Sigmoid colon (tissue), 7 donors: ENCODE measurements around the gene STX18. TPM values are rescaled to one million over a fixed set of nuclear protein-coding genes. Genes with fewer than 3 reads are reported as not detected.

Source experiments
- DNase-seq: peaks from one replicate; pipeline ENCODE4 v3.0.0-alpha.2; 2019
- H3K27ac ChIP-seq, 4 donors: fragments of 200-600 bp; sonication (generic); one replicate each; pipeline ENCODE4 v1.5.1; 2016 to 2019; ENCODE audit warnings: mild to moderate bottlenecking in 1 of 4
- H3K27me3 ChIP-seq, 3 donors: fragments of 200-600 bp; sonication (generic); one replicate each; pipeline ENCODE4 v1.5.1; 2019; ENCODE audit warnings: mild to moderate bottlenecking in 1 of 3
- H3K36me3 ChIP-seq, 4 donors: fragments of 200-600 bp; sonication (generic); one replicate each; pipeline ENCODE4 v1.5.1; 2016 to 2019
- H3K4me1 ChIP-seq, 4 donors: fragments of 200-600 bp; sonication (generic); one replicate each; pipeline ENCODE4 v1.5.1; 2017 to 2019
- H3K4me3 ChIP-seq, 4 donors: fragments of 200-600 bp; sonication (generic); one replicate each; pipeline ENCODE4 v1.5.1; 2017 to 2019; ENCODE audit warnings: mild to moderate bottlenecking in 2 of 4, moderate library complexity in 1 of 4
- H3K9me3 ChIP-seq, 4 donors: fragments of 200-600 bp in 3 of 4; sonication (generic) in 3 of 4; one replicate each; pipeline versions ENCODE4 v1.5.1 to v1.6.1; 2013 to 2019
- EP300 ChIP-seq, 4 donors: sonication (generic); formaldehyde crosslinking; IDR thresholded peaks; one replicate each; pipeline ENCODE4 v1.6.1; 2017; ENCODE audit warnings: antibody characterized with exemption in 4 of 4
- POLR2A ChIP-seq, 2 donors: fragments of 450-650 bp; IDR thresholded peaks; one replicate each; pipeline ENCODE4 v1.6.1; 2016; ENCODE audit warnings: antibody characterized with exemption in 2 of 2, mild to moderate bottlenecking in 2 of 2, moderate library complexity in 2 of 2
- POLR2AphosphoS5 ChIP-seq, 4 donors: sonication (generic); formaldehyde crosslinking; IDR thresholded peaks; one replicate each; pipeline ENCODE4 v1.6.1; 2017; ENCODE audit warnings: antibody characterized with exemption in 4 of 4
- WGBS, 2 donors: extraction: QIAGEN DNeasy Blood & Tissue Kit; methylation state at CpG; one replicate each; pipeline ENCODE4 v1.1.7; 2013; 5-methylcytosine and 5-hydroxymethylcytosine counted together
- intact Hi-C: fragments of 100-400 bp; cut with DNase I; formaldehyde crosslinking; loops from one replicate; pipeline ENCODE4 v1.15.1; 2023
- polyA plus RNA-seq, 3 donors: library from polyadenylated mRNA; stranded (reverse); fragments of 200-250 nt; gene quantifications; one replicate each; pipeline ENCODE4 v1.2.3, GENCODE V29; 2013
- total RNA-seq, 4 donors: library from RNA; depleted of rRNA; stranded (reverse); fragments of >200 nt; gene quantifications; one replicate each; pipeline ENCODE4 v1.1.0, GENCODE V29; 2016
- TF ChIP-seq, protein P1 (sequence below), 4 experiments: fragments of 450-650 bp in 3 of 4; fragments of 200-600 bp in 1 of 4; IDR thresholded peaks; one replicate each; pipeline ENCODE4 v1.5.1; 2016 to 2019; ENCODE audit warnings: antibody characterized with exemption in 4 of 4, mild to moderate bottlenecking in 3 of 4, moderate library complexity in 2 of 4
- donor health status: healthy with polysubstance abuse.
- donor health status: Bipolar disorder and iron deficiency.
- donor health status: healthy.

STX18 gene
- total and polyA plus RNA-seq, 7 donors = 23.5 to 45.1 (median 26.3) TPM

- H3K4me3 ChIP-seq = no peak overlapping the region
- no peaks in the 10 kb centered on the region for H3K9me3 ChIP-seq
- peaks cover 0 to 15% (median 0%) of the 10 kb centered on the region in 4 donors for H3K4me1 ChIP-seq
- H3K36me3 ChIP-seq = no peaks in the 10 kb centered on the region
- DNase-seq = no peak
- TF ChIP-seq EP300 (IDR thresholded peaks at IDR 0.05) (no peak), POLR2AphosphoS5 (IDR thresholded peaks at IDR 0.05) (no peak), POLR2A (IDR thresholded peaks at IDR 0.05) (no peak)
- TF ChIP-seq, protein P1, sequence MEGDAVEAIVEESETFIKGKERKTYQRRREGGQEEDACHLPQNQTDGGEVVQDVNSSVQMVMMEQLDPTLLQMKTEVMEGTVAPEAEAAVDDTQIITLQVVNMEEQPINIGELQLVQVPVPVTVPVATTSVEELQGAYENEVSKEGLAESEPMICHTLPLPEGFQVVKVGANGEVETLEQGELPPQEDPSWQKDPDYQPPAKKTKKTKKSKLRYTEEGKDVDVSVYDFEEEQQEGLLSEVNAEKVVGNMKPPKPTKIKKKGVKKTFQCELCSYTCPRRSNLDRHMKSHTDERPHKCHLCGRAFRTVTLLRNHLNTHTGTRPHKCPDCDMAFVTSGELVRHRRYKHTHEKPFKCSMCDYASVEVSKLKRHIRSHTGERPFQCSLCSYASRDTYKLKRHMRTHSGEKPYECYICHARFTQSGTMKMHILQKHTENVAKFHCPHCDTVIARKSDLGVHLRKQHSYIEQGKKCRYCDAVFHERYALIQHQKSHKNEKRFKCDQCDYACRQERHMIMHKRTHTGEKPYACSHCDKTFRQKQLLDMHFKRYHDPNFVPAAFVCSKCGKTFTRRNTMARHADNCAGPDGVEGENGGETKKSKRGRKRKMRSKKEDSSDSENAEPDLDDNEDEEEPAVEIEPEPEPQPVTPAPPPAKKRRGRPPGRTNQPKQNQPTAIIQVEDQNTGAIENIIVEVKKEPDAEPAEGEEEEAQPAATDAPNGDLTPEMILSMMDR (IDR thresholded peaks at IDR 0.05) = no peak
- H3K27me3 ChIP-seq = no peaks in the 10 kb centered on the region
- 91 to 92% methylated on average over 3 of the region's 3 CpGs for WGBS, 2 donors
- intact Hi-C loops = loop anchor here (10.0 kb wide), 1 partner anchor 383 kb away; no protein-coding TSS in a partner anchor
- no peak overlapping the region for H3K27ac ChIP-seq
These were observed 60.4 kb downstream of the STX18 start for GRCh38 chr4:4481399-4481994.

- intact Hi-C loops = loop anchor here (10.0 kb wide), 1 partner anchor 384 kb away; no protein-coding TSS in a partner anchor
- 83 to 85% methylated on average over 6 of the region's 6 CpGs for WGBS, 2 donors
- Histone ChIP-seq H3K4me1 (peaks cover 0 to 15% (median 0%) of the 10 kb centered on the region in 4 donors), H3K4me3 (no peak overlapping the region), H3K27me3 (no peaks in the 10 kb centered on the region), H3K36me3 (no peaks in the 10 kb centered on the region), H3K27ac (no peak overlapping the region), H3K9me3 (no peaks in the 10 kb centered on the region)
- TF ChIP-seq, protein P1 (IDR thresholded peaks at IDR 0.05) = peak in 1 of 4 experiments; percentile 10
- no peak for TF ChIP-seq EP300 (IDR thresholded peaks at IDR 0.05)
- no peak for DNase-seq
These were observed 61.0 kb downstream of the STX18 start for GRCh38 chr4:4480685-4481398.

- intact Hi-C loops = loop anchor here (10.0 kb wide), 1 partner anchor 385 kb away; no protein-coding TSS in a partner anchor
- TF ChIP-seq EP300 (IDR thresholded peaks at IDR 0.05) (no peak), POLR2AphosphoS5 (IDR thresholded peaks at IDR 0.05) (no peak), POLR2A (IDR thresholded peaks at IDR 0.05) (no peak)
These were observed 61.6 kb downstream of the STX18 start for GRCh38 chr4:4480205-4480604.

DNA sequence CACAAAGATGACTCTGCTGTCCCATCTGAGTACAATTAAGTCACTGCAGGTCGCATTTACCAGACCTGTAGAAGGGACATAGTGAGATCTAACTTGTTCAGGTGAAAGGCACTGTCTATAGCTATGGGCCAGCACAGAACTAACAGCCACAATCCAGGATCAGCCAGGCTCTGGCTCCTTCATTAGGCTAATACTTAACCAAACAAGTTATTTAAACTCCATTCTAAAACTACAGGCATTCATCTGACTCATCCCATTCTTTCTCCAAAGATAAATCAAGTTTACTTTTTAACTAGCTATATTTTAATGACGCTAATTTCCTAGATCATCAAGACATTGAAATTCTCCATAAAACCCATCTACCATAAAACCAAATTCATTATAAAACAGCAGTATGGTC is 62.5 kb downstream of the STX18 start:
- Histone ChIP-seq H3K4me1 (peaks cover 0 to 15% (median 0%) of the 10 kb centered on the region in 4 donors), H3K4me3 (no peak overlapping the region), H3K36me3 (no peaks in the 10 kb centered on the region), H3K27ac (no peak overlapping the region), H3K27me3 (no peaks in the 10 kb centered on the region), H3K9me3 (no peaks in the 10 kb centered on the region)
- DNase-seq = no peak
- TF ChIP-seq POLR2AphosphoS5 (IDR thresholded peaks at IDR 0.05) (no peak), POLR2A (IDR thresholded peaks at IDR 0.05) (no peak), EP300 (IDR thresholded peaks at IDR 0.05) (no peak)
- TF ChIP-seq, protein P1 (IDR thresholded peaks at IDR 0.05) = no peak
- 75 to 94% methylated on average over 2 of the region's 2 CpGs for WGBS, 2 donors
- intact Hi-C loops = no loop called here

More at GRCh38 chr4:4480205-4480604, 61.6 kb downstream of the STX18 start:
- Histone ChIP-seq H3K27ac (no peak overlapping the region), H3K9me3 (no peaks in the 10 kb centered on the region), H3K36me3 (no peaks in the 10 kb centered on the region), H3K4me1 (peaks cover 0 to 15% (median 0%) of the 10 kb centered on the region in 4 donors), H3K4me3 (no peak overlapping the region), H3K27me3 (no peaks in the 10 kb centered on the region)
- WGBS, 2 donors = 88 to 90% methylated on average over 7 of the region's 7 CpGs
- DNase-seq = no peak

DNA sequence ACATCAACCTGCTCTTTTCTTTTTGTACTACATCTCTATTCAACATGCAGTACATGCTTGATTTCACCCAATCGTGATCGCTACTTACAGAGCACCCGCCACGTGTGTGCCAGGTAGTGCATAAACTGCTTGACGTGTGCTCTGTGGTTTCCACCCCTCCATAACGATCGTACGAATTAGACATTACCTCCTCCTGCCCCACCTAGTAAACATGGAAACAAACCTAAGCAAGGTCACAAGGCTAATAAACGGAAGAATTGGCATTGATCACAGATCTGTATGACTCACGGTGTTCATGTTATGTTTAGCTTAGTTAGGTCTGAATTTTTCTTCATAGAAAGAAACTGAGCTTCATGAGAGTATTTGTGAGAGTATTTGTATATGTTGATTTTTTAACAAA is 64.1 kb downstream of the STX18 start:
- TF ChIP-seq, protein P1 (IDR thresholded peaks at IDR 0.05) = no peak
- TF ChIP-seq EP300 (IDR thresholded peaks at IDR 0.05) (no peak), POLR2A (IDR thresholded peaks at IDR 0.05) (no peak), POLR2AphosphoS5 (IDR thresholded peaks at IDR 0.05) (no peak)
- no peak for DNase-seq
- peaks cover 0 to 24% (median under 1%) of the 10 kb centered on the region in 4 donors for H3K4me1 ChIP-seq
- no peaks in the 10 kb centered on the region for H3K36me3 ChIP-seq
- intact Hi-C loops = no loop called here
- WGBS, 2 donors = 19 to 68% methylated on average over 10 of the region's 10 CpGs
- H3K9me3 ChIP-seq = no peaks in the 10 kb centered on the region
- no peak overlapping the region for H3K4me3 ChIP-seq
- no peaks in the 10 kb centered on the region for H3K27me3 ChIP-seq
- H3K27ac ChIP-seq = no peak overlapping the region
